Heart left ventricle (tissue), 13 donors: Measurements from ENCODE around the gene MRNIP.

Experiments
- POLR2A ChIP-seq, 2 donors: fragments of 450-650 bp; IDR thresholded peaks; one replicate each; pipeline ENCODE4 v1.6.1; 2017; ENCODE audit warnings: antibody characterized with exemption in 2 of 2, mild to moderate bottlenecking in 2 of 2, moderate library complexity in 2 of 2
- TF ChIP-seq, protein P1 (sequence below), 12 donors: fragments of 200-600 bp; sonication (generic) in 4 of 12; IDR thresholded peaks; one replicate each; pipeline versions ENCODE4 v1.5.0 to v1.8.0; 2018 to 2022; ENCODE audit warnings: antibody characterized with exemption in 12 of 12, mild to moderate bottlenecking in 5 of 12
- donor health status: ischemic (EF 13 %, LVEDD 7.1; RV severe dilation, severe dysfunction).
- donor health status: DM: no; HTN: yes; CAD: no.
- donor health status: DM: no; HTN: no; CAD: no.
- donor health status: ischemic (EF 25% LVEDD 6.9; RV normal size, moderate dysfunction).
- donor health status: ischemic (EF 25% LVEDD 5.7; RV mildly dilated, moderate dysfunction).
- donor health status: ischemic (EF 35%, LVEDD 5.7; RV mildly dilated, moderate dysfunction).
- donor health status: nonischemic (EF 11% LVEDD 7.7; RV severe dilation, severe dysfunction).
- donor health status: DM: yes; HTN: yes; CAD: no.
- donor health status: PGD.
- donor health status: ischemic (EF 29% LVEDD 5.4; RV normal size, mild dysfunction).
- donor health status: nonischemic (EF 23%, LVEDD 6.1; RV moderate dilation, normal function).

DNA sequence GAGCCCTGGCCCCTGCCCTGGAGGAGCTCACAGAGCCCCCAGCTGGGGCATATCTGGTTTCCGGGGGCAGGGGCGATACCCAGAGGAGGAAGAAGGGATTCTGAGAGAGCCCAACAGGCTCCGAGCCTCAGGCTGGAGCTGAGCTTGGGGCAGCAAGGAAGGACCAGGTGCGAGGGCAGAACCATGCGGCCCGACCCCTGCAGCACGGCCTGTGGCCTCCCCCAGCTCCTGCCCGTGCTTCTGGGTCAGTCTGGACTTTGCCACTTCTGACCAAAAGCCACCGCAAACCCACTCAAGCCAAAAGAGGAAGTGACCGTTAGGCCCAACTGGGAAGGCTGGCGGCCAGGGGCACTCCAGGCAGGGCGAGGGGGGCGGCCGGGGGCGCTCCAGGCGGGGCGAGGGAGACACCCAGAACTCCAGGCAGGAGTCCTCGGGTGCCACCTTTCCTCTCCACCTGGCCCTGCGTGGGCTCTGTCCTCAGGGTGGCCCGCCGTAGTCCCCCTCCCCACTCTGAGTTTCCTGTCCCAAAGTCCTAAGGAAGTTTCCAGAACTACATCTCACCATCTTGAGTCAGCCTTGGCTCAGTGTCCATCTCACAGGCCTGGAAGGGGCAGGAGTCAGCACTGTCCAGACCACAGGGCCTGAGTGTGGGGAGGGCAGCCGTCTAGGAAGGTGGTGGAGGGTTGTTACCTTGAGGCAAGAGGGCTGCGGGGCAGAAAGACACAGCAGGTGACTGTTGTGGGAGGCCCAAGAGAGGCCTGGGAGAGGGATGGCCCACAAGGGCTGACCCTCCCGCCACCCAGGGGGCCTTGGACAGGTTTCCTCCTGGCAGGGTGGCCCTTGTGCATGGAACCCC is 65.8 kb downstream of the MRNIP start:
- TF ChIP-seq, protein P1, sequence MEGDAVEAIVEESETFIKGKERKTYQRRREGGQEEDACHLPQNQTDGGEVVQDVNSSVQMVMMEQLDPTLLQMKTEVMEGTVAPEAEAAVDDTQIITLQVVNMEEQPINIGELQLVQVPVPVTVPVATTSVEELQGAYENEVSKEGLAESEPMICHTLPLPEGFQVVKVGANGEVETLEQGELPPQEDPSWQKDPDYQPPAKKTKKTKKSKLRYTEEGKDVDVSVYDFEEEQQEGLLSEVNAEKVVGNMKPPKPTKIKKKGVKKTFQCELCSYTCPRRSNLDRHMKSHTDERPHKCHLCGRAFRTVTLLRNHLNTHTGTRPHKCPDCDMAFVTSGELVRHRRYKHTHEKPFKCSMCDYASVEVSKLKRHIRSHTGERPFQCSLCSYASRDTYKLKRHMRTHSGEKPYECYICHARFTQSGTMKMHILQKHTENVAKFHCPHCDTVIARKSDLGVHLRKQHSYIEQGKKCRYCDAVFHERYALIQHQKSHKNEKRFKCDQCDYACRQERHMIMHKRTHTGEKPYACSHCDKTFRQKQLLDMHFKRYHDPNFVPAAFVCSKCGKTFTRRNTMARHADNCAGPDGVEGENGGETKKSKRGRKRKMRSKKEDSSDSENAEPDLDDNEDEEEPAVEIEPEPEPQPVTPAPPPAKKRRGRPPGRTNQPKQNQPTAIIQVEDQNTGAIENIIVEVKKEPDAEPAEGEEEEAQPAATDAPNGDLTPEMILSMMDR (IDR thresholded peaks at IDR 0.05): no peak
- no peak for TF ChIP-seq POLR2A (IDR thresholded peaks at IDR 0.05)
